ENCODE data around the gene PCED1B.

PCED1B gene

DNA sequence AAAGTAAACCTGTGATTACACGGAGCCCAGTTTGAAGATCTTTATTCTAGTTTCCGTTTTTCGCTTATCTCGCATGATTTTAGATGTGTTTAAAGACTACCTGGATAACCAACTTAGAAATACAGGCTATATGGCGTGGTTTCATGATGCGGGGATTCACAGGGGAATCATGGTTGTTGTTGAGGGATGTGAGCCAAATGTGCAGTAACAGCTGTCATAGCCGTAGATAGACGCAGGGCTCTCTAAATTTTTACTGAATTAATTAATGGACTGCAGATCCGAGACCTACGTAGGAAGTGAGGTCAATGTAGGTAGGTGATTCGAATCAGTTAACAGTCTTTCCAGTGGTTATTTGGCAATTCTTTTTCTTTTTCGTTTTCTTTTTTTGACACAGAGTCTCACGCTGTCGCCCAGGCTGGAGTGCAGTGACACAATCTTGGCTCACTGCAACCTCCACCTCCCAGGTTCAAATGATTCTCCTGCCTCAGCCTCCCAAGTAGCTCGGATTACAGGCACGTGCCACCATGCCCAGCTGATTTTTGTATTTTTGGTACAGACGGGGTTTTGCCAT is 145.2 kb downstream of the PCED1B start:
- no peak for DNase-seq (ENCODE audit: extremely low read depth in 1 of 2, low read depth in 1 of 2)

DNA sequence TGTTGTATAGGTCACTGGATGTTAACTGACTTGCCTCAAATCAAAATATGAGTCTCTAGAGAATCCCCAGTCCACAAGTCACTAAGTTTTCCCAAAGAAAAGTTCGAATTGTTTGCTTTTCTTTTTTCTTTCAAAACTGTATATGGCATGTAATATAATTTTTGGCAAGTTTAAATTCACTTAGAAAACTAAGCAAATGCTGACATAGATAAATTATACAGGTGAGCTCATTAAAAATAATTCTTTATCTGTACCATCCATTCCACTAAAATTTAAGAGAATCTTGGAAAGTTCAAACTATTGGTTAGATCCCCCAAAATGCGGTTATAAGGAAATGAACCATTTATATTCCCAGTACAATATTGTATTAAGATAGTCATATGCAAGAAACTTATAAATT is 145.9 kb downstream of the PCED1B start:
- DNase-seq (ENCODE audit: extremely low read depth in 1 of 2, low read depth in 1 of 2): no peak

DNA sequence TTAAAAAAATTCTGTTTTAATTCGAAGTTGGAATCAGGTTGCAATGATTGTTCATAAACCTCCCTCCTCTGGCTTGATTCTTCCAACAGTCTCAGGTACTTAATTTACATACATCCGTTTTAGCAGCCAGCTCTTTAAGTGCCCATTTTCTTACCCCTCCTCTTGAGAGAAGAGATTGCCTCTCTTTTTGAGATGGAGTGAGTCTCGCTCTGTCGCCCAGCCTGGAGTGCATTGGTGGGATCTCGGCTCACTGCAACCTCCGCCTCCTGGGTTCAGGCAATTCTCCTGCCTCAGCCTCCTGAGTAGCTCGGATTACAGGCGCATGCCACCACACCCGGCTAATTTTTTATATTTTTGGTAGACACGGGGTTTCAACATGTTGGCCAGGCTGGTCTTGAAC is 146.8 kb downstream of the PCED1B start:
- DNase-seq (ENCODE audit: extremely low read depth in 1 of 2, low read depth in 1 of 2): no peak

DNA sequence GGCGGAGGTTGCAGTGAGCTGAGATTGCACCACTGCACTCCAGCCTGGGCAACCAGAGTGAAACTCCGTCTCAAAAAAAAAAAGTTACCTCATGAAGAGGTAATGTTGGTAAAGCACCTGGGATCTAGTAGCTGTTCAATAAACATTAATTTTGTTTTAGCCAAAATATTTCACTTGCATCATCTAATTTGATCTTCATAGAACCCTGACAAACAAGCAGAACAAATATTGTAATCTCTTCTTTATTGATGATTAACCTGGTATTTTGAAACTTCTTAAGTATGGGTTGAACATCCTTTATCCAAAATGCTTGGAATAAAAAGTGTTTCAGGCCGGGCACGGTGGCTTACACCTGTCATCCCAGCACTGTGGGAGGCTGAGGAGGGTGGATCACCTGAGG is 149.4 kb downstream of the PCED1B start:
- no peak for DNase-seq (ENCODE audit: extremely low read depth in 1 of 2, low read depth in 1 of 2)

GRCh38 chr12:47231456-47231855 is 152.0 kb downstream of the PCED1B start:
- DNase-seq (ENCODE audit: extremely low read depth in 1 of 2, low read depth in 1 of 2): no peak

DNA sequence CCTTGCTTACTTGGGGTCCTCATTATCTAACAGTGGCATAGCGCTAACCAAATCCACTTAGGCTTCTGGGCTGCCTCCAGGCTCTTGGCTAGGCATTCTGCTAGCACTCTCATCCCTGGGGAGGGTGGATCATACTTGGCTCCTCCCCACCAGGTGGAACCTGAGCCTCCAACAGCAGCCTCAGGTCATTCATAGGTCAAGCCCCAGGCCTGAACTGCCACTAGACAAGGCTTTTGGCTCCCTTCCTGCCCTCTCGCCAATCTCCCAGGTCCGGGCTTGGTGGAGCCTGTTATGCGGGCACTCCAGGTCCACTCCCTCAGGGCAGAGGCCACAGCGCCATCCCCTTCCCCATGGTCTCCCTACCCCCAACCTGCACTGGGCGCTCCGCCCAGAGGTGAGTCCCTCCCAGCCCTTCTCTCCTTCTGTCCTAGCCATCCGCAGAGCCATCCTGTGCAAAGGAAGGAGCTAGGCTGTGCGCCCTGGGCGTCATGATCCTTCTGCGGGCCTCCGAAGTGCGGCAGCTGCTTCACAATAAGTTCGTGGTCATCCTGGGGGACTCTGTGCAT is 155.2 kb downstream of the PCED1B start:
- DNase-seq (ENCODE audit: extremely low read depth in 1 of 2, low read depth in 1 of 2): no peak

DNA sequence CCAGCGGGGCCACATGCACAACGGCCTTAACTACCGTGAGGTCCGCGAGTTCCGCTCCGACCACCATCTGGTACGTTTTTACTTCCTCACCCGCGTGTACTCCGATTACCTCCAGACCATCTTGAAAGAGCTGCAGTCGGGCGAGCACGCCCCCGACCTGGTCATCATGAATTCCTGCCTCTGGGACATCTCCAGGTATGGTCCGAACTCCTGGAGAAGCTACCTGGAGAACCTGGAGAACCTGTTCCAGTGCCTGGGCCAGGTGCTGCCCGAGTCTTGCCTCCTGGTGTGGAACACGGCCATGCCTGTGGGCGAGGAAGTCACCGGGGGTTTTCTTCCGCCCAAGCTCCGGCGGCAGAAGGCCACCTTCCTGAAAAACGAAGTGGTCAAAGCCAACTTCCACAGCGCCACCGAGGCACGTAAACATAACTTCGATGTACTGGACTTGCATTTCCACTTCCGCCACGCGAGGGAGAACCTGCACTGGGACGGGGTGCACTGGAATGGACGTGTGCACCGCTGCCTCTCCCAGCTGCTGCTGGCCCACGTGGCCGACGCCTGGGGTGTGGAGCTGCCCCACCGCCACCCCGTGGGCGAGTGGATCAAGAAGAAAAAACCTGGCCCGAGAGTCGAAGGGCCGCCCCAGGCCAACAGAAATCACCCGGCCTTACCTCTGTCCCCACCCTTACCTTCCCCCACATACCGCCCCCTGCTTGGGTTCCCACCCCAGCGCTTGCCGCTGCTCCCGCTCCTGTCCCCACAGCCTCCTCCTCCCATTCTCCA is 156.0 kb downstream of the PCED1B start:
- no peak for DNase-seq (ENCODE audit: extremely low read depth in 1 of 2, low read depth in 1 of 2)

GRCh38 chr12:47236109-47236714 is 156.8 kb downstream of the PCED1B start:
- DNase-seq (ENCODE audit: extremely low read depth in 1 of 2, low read depth in 1 of 2): no peak

GRCh38 chr12:47237751-47238211 is 158.4 kb downstream of the PCED1B start:
- DNase-seq (ENCODE audit: extremely low read depth in 1 of 2, low read depth in 1 of 2): no peak

DNA sequence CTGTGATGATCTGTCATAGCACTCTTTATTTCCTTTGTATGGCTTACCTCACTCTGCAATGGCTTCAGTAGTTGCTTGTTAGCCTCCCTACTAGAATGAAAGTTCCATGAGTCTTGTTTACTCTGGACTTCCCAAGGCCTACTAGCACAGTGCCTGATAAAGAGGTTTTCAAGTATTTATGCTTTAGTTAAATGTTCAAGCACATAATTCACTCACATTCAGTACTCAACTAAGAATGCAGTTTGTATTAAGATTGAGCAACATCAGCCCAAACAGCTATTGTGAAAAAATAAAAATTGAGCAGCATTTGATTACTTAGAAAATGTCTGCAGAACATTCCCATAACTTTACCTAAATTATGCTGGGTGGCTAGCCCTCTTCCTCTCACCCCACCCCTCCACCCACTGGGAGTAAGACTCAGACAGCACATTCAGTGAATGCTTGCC is 159.3 kb downstream of the PCED1B start:
- DNase-seq (ENCODE audit: extremely low read depth in 1 of 2, low read depth in 1 of 2): no peak

DNA sequence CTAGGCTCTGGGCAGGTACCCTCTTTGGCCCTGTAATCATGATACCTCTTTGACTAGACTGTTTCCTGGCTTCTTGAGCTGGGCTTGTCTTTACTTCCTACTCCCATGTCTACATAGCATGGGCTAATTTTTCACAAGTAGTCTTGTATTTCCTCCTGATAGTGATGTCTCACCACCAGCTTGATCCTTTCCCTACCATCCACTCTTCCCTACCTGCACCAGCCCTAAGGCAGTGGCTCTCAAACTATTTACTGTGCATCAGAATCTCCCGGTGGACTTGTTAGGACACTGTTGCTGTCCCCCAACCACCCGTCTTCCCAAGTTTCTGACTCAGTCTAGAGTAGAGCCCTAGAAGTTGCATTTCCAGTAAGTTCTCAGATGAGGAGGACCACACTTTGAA is 163.0 kb downstream of the PCED1B start:
- DNase-seq (ENCODE audit: extremely low read depth in 1 of 2, low read depth in 1 of 2): no peak

DNA sequence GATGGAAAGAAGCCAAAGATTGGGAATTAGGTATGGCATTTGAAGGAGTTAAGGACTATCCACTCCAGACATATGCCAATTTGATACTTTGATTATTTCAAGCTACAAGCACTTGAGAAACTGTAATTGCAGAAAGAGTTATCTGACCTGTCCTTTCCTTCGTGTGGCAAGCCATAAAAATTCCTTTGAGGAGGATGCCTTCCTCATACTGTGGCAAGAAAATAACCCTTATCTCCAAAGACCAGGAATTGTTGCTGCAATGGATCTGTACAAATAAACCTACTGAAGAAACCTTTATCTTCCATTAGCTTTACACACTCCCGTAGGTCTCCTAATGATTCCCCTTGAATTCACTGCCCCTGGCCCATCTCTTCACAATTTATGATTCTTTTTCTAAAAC is 165.4 kb downstream of the PCED1B start:
- no peak for DNase-seq (ENCODE audit: extremely low read depth in 1 of 2, low read depth in 1 of 2)

GRCh38 chr12:47245623-47246022 is 166.2 kb downstream of the PCED1B start:
- DNase-seq (ENCODE audit: extremely low read depth in 1 of 2, low read depth in 1 of 2): no peak

GRCh38 chr12:47247418-47247817 is 168.0 kb downstream of the PCED1B start:
- no peak for DNase-seq (ENCODE audit: extremely low read depth in 1 of 2, low read depth in 1 of 2)

GRCh38 chr12:47249082-47249481 is 169.7 kb downstream of the PCED1B start:
- DNase-seq (ENCODE audit: extremely low read depth in 1 of 2, low read depth in 1 of 2): no peak

- no peak for DNase-seq (ENCODE audit: extremely low read depth in 1 of 2, low read depth in 1 of 2)
Measured at GRCh38 chr12:47249719-47250357, 170.4 kb downstream of the PCED1B start.

- no peak for DNase-seq (ENCODE audit: extremely low read depth in 1 of 2, low read depth in 1 of 2)
Measured at GRCh38 chr12:47251919-47252318, 172.5 kb downstream of the PCED1B start.

- no peak for DNase-seq (ENCODE audit: extremely low read depth in 1 of 2, low read depth in 1 of 2)
Measured at GRCh38 chr12:47264951-47265350, 185.5 kb downstream of the PCED1B start.

DNA sequence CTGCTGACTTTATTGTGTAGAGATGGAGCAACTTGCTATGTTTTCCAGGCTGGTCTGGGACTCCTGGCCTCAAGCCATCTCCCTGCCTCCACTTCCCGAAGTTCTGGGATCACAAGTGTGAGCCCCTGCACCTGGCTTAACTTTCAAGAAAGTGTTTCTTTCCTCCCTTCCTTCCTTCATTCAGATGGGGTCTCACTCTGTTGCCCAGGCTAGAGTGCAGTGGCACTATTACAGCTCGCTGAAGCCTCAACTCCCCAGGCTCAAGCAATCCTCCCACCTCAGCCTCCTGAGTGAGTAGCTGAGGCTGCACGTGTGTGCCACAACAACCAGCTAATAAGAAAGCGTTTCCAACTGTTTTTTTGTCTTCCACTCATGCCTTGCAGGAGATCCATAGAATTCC is 186.0 kb downstream of the PCED1B start:
- no peak for DNase-seq (ENCODE audit: extremely low read depth in 1 of 2, low read depth in 1 of 2)

- DNase-seq (ENCODE audit: extremely low read depth in 1 of 2, low read depth in 1 of 2): no peak
Measured at GRCh38 chr12:47267571-47267970, 188.2 kb downstream of the PCED1B start.
